ENCODE data around the gene SH3PXD2B. TPM values are rescaled to one million over a fixed set of nuclear protein-coding genes. Genes with fewer than 3 reads are reported as not detected.
"Not testable (repeated sequence)": the region's sequence is repeated elsewhere in the genome, so short reads cannot be mapped to it uniquely, and the experiment has no call there.

SH3PXD2B gene
- total and polyA plus RNA-seq, 8 donors = 4.2 to 24.9 (median 11.0) TPM

GRCh38 chr5:172336676-172337285 is 117.5 kb downstream of the SH3PXD2B start:
- no peaks in the 10 kb centered on the region for H3K4me1 ChIP-seq
- intact Hi-C loops (cut with DNase I) = no loop called here
- H3K27me3 ChIP-seq = no peaks in the 10 kb centered on the region
- FAIRE-seq = no peak
- H3K9me3 ChIP-seq = no peaks in the 10 kb centered on the region
- no peaks in the 10 kb centered on the region for H3K36me3 ChIP-seq
- no peak overlapping the region for H3K27ac ChIP-seq
- no peak overlapping the region for H3K4me3 ChIP-seq
- DNase-seq = no peak
- 89% methylated on average over 8 to 9 of the region's 9 CpGs for WGBS, 2 donors
- ATAC-seq = no peak
- TF ChIP-seq CTCF (IDR thresholded peaks at IDR 0.05) = no peak

- Histone ChIP-seq H3K4me1 (no peaks in the 10 kb centered on the region), H3K9me3 (no peaks in the 10 kb centered on the region), H3K27ac (no peak overlapping the region), H3K4me3 (no peak overlapping the region), H3K27me3 (no peaks in the 10 kb centered on the region), H3K36me3 (no peaks in the 10 kb centered on the region)
- FAIRE-seq = no peak
- intact Hi-C loops (cut with DNase I) = no loop called here
- no peak for ATAC-seq
- TF ChIP-seq CTCF (IDR thresholded peaks at IDR 0.05) = no peak
- 77 to 82% methylated on average over 10 of the region's 10 CpGs for WGBS, 2 donors
- peak in 1 of 6 donors; percentile 35 for DNase-seq
These were observed 118.1 kb downstream of the SH3PXD2B start for GRCh38 chr5:172336264-172336663.

GRCh38 chr5:172335721-172336120 is 118.6 kb downstream of the SH3PXD2B start:
- WGBS, 2 donors = 91 to 94% methylated on average over 4 of the region's 4 CpGs
- FAIRE-seq = no peak
- TF ChIP-seq CTCF (IDR thresholded peaks at IDR 0.05) = no peak

GRCh38 chr5:172334641-172335040 is 119.7 kb downstream of the SH3PXD2B start:
- no peak overlapping the region for H3K27ac ChIP-seq
- H3K9me3 ChIP-seq = no peaks in the 10 kb centered on the region
- intact Hi-C loops (cut with DNase I) = no loop called here
- no peak for TF ChIP-seq CTCF (IDR thresholded peaks at IDR 0.05)
- ATAC-seq = no peak
- no peak for FAIRE-seq
- no peaks in the 10 kb centered on the region for H3K36me3 ChIP-seq
- no peak for DNase-seq
- no peak overlapping the region for H3K4me3 ChIP-seq
- H3K4me1 ChIP-seq = no peaks in the 10 kb centered on the region
- H3K27me3 ChIP-seq = no peaks in the 10 kb centered on the region
- 96 to 97% methylated on average over 9 of the region's 9 CpGs for whole genome bisulfite sequencing, 2 donors

More at GRCh38 chr5:172335721-172336120, 118.6 kb downstream of the SH3PXD2B start:
- no peak for DNase-seq
- H3K9me3 ChIP-seq = no peaks in the 10 kb centered on the region
- H3K4me3 ChIP-seq = no peak overlapping the region
- ATAC-seq = no peak
- no peaks in the 10 kb centered on the region for H3K4me1 ChIP-seq
- no peaks in the 10 kb centered on the region for H3K27me3 ChIP-seq
- intact Hi-C loops (cut with DNase I) = no loop called here
- H3K36me3 ChIP-seq = no peaks in the 10 kb centered on the region
- no peak overlapping the region for H3K27ac ChIP-seq

- 87 to 89% methylated on average over 8 of the region's 8 CpGs for WGBS, 2 donors
- H3K9me3 ChIP-seq = no peaks in the 10 kb centered on the region
- peak in 1 of 4 donors; percentile 45 for ATAC-seq
- no peak for TF ChIP-seq CTCF (IDR thresholded peaks at IDR 0.05)
- no peaks in the 10 kb centered on the region for H3K27me3 ChIP-seq
- no peak overlapping the region for H3K27ac ChIP-seq
- no peaks in the 10 kb centered on the region for H3K4me1 ChIP-seq
- DNase-seq = no peak
- H3K36me3 ChIP-seq = no peaks in the 10 kb centered on the region
- no peak for FAIRE-seq
- no peak overlapping the region for H3K4me3 ChIP-seq
- intact Hi-C loops (cut with DNase I) = no loop called here
These were observed 120.1 kb downstream of the SH3PXD2B start for GRCh38 chr5:172334196-172334595.

GRCh38 chr5:172326901-172327300 is 127.4 kb downstream of the SH3PXD2B start:
- WGBS, 2 donors = 91 to 94% methylated on average over 13 of the region's 13 CpGs
- intact Hi-C loops (cut with DNase I); H3K27ac ChIP-seq: not testable (repeated sequence)

More at GRCh38 chr5:172326901-172327300, 127.4 kb downstream of the SH3PXD2B start:
- H3K27me3 ChIP-seq, H3K4me1 ChIP-seq, H3K9me3 ChIP-seq, H3K4me3 ChIP-seq, H3K36me3 ChIP-seq, DNase-seq, FAIRE-seq, ATAC-seq: not testable (repeated sequence)
